ENCODE measurements around the gene SAP25.
"Not testable (repeated sequence)": the region's sequence is repeated elsewhere in the genome, so short reads cannot be mapped to it uniquely, and the experiment has no call there.

The SAP25 gene

DNA sequence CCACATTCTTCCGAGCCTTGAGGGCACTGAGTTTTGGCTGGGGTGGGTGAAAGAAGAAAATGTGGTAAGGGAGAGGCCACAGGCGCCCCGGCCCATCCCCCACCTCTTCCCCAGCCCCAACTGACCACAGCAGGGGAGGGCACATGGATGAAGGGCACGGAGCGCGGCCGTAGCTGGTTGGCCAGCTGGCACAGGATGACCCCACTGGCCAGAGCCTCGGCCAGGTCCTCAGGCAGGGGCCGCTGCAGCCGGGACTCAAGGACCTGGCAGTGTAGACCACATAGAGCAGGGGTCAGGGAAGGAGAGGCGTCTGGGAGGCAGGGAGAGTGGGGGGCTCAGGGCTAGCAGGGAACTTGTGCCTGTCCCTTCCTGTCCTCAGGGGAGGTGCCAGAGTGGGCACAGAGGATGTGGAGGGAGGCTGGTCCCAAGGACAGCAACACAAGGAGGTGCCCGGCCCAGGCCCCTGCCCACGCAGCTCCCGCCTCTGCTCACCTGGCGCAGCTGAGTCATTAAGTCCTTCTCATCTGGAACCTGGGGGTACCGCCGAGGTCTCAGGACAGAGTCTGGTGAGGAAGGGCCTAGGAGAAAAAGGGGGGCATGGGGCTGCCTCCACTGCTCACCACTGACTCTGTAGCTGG lies 2.2 kb upstream of the SAP25 start:
- DNase-seq (ENCODE audit: low read depth), result no peak

DNA sequence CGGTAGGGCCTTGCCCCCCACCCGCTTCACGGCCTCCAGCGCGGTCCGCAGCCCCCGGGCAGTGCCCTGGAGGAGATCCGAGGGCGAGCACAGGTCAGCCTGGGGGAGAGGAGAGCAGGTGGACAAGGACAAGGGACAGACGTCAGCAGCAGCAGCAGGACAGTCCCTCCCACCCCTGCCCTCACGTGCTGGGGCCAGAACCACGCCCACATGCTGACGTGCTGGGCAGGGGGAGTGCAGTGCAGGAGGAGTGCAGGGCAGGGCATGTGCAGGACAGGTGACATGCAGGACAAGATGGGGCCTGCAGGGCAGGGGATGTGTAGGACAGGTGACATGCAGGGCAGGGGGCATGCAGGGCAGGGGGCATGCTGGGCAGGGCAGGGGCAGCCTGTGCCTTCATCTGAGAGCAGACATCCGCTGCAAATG lies 1.5 kb upstream of the SAP25 start:
- no peak for DNase-seq (ENCODE audit: low read depth)

DNA sequence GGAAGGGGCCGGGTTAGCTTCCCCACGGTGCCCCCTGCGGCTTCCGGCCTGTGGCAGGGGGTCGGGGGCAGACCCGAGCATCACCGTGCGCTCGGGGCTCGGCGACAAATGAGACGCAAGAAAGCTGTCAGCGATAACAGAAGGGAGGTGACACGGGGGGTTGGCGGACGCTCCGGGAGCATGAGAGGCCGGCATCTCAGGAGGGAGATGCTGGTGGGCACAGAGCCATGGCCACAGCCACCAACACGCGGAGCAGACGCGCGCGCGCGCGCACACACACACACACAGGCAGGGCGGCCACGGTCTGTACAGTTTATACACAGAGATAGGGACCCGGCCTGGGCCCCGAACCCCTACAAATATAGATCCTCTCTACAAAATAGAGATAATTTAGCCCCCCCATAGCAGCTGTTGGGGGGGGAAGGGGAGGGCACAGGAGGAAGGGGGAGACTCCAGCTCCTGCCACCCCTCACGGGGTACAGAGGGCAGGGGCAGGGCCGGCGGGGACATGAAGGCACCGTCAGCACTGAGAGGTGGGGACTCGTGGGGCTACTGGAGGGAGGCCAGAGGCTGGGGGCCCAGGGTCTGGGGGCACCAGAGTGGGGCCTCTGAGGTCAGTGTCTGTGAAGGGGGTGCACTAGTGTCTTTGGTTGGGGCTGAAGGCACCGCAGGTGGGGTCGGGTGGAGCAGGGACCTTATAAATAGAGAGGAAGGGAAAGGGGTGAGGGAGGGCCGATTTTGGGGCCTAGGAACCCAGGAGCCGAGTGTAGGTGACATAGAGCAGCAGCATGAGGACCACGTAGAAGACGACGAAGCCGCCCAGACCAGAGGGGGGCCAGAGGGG lies 884 bp upstream of the SAP25 start:
- no peak for DNase-seq (ENCODE audit: low read depth)

DNA sequence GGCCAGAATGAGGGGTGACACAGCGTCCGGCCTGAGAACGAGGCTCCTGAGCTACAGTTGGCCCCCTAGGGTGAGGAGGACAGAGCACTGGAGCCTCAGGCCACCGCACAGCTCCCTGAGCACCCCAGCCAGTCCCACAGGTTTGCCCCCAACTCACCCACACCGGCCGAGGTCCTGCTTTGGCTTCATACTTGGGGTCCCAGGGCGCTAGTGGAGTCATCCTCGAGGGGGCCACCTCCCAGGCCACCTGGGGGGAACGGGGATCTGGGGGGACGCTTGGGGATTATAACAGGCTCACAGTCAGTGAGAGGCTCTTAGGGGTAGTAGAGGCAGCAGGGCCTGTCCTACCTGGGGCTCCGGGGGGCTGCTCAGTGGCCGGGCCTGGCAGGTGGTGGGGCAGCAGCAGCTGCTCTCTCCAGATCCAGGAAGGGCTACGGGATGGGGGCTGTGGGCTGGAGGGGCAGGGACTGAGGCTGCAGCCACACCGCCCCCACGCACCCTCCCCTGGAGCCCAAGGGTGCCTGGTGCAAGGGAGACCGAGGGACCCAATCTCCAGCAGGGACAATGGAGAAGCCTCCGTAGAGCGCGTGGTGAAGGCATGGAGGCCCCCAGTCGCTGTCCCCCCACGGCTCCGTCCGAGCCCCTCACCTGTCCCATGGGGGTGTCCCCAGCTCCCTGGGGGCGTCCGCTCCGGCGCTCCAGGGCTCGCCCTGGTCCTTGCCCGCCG lies 588 bp downstream of the SAP25 start:
- no peak for DNase-seq (ENCODE audit: low read depth)

DNA sequence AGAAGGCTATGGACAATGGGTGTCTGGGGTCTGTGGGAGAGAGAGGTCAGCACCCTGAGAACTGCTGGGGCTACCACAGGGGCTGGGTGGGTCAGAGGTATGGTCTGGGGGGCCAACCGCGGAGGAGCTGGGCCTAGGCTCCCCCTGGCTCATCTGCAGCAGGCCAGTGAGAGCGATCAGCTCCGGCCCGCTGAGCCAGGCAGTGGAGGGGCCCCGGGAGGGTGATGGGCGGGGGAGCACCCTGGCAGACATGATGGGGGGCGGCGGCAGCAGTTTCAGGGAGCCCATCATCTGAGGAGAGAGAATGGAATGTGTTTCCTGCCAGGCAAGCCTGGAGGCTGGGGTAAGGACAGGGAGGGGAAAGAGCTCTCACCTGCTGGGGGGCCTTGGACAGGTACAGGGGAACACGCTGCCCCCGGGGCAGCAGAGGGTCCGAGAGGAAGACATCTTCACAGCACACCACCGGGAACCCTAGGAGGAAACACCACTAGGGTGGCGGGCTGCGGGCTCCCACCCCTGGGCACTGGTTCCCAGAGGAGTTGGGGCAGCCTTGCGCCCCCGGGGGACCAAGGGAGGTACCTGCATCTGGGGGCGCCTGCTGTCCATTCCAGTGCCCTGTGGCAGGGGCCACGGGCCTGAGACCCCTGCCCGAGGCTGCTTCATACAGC lies 1.3 kb downstream of the SAP25 start:
- no peak for DNase-seq (ENCODE audit: low read depth)

DNA sequence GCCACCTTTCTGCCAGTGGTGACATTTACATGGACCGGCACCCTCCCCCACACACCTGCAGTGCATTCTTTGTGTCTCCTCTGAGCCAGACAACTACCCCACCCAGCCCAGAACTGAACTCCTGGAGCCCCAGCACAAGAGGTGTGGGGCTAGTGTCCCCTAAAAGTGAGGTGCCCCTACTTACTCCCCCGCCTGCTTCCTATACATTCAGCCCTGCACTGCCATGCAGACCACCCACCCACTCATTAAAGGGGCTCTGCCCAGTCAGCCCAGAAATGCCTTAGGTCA lies 1.9 kb downstream of the SAP25 start:
- DNase-seq (ENCODE audit: low read depth), result no peak

DNA sequence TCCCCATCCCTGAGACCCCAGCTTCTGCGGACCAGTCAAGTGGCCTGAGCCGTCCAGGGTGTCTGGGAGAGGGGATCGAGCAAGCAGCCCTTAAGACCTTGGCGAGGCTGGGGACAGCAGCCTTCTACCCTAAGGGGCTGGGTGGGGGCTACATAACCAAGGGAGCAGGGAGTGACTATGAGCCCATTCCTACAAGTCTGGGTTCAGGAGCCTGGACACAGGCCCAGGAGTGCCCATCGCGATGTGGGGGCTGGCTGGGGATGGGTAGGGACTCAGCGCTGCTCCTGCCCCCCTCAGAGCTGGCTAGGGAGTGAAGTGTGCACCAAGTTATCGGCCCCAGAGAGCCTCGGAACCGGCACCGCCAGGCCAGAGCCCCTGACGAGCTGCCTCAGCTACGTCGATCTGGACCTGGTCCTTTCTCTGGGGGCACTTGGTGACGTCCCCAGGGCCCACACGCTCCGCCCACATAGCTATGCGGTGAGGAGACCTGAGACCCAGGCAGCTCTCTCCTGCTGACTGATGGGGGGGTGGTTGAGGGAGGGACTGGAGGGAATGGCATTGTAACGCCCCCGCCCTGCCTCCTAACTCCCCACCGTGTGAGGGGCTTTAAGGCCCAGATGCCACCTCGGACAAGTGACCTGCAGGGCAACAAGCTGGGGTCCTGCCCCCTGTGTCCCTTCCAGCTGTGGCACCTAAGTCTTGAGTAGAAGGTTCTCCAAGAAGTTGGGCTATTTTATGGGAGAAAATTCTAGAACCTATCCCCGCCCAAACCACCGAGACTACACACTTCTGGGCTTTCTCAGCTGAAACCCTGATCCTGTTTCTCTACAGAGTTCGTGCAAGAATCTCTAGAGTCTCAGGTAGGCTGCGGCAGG lies 2.5 kb downstream of the SAP25 start:
- no peak for DNase-seq (ENCODE audit: low read depth)

DNA sequence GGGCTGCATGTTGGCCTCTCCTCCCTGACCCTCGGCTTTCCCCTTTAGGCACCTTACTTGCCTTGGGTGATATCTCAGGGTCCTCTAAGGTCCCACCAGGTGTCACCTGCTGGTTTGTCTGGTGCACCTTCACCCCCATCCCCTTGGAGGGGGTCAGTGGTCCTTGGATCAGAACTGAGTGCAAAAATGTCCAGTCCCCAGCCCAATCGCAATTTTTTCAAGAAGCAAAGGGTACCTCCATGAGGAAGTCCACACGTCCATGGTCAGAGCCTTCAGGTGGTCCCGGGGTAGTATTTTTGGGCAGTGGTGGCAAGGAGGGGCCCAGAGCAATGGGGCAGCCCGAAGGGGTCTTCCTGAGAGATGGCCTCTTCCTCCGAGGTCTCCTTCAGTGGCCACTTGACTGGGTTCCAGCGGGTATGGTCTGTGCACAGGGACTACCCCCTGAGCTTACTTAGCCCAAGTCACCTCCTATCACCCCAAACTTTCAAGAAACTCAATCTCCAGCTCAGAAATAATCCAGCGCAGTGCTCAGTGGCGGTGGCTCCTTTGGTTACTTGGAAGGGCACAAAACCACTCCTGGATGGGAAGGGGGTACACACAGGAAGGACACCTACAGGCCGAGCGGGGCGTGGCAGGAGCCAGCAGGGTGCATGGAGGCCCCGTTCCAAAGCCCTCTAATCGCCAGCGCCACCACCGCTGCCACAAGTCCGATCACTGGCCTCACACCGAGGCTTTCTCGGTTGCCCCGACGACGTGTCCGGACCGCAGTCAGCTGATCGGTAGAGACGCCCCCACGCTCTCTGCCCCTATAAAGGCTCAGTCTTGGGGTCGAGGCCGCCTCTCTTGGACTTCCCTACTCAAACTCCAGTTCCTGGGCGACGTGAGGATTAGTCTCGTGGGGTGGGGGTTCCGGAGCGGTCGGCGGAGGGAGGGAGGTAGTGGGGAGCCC lies 4.5 kb downstream of the SAP25 start:
- no peak for DNase-seq (ENCODE audit: low read depth)

DNA sequence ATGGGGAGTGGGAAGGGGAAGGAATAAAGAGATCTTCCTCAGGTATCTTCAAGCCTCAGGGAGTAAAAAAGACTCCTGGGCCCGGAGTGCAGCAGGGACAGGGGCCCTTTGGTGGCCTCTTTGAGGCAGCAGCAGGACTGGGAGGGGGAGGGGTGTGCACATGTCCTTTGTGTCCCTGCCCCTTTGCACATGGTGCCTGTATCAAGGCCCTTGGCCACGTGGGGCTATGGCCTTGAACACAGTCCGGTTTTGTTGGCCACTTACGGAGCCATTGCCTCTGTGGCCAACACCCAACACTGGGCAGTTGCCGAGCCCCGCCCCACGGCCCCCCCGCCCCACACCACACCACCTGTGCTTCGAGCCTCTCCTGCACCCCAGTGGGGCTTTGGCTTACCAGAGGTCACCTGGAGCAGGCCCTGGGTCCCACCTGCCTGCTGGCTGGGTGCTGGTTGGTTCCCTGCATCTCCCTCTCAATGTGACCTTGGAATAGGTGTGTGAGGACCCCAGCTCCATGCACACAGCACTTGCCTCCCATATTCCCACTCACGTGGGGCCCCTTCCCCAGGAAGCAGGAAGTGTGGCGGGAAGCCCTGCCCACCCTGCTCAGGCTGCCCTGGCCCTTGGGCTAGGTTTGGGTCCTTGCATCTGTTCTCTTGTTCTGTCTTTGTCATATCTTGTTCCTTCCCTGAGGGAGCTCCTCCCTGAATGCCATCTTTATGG lies 5.4 kb downstream of the SAP25 start:
- no peak for DNase-seq (ENCODE audit: low read depth)

DNA sequence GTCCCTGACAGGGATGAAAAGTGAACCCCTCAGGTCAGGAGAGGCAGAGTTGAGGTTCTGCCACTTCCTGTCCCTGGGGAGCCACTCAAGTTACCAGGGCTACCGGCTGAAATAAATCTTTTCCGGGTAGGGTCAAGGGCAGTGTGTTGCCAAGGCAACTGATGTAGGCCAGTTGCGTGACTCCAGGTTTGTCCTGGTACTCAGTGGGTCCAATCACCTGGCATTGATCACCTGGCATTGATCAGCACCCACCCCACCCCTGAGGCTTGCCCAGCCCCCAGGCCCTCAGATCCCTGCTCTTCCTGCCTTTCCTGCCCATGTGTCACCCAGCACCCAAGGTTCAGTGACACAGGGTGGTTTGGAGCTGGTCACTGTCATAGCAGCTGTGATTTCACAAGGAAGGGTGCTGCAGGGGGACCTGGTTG lies 5.9 kb downstream of the SAP25 start:
- DNase-seq (ENCODE audit: low read depth), result no peak

DNA sequence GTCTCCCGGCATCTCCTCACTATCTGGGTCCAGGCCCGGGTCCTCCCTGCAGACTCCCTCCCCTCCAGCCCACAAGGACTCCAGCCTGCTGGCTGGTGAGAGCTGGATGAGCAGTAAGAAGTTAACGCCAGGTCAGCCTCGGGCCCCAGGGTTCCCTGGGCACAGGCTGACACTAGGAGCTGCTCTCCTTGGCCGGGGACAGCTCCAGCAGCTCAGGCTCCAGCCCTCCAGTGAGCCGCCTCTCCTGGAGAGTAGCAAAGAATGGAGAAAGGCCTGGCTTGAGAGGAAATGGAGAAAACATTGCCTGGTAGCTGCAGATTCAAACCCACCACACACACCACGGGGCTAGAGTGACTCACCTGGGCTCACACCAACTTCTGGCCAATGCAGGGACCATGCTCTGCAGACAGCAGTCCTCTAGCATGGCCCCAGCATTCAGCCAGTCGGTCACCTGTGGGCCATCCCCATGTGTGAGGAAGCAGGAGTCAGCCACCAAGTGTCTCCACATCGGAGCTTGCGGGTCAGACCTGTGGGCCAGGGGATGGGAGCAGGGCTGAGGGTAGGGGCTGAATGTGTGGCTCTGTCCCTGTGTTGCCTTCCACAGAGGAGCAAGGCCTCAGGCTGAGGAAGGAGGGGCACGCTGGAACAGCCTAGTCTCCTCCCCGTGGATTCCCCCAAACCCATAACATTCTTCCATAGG lies 6.5 kb downstream of the SAP25 start:
- no peak for DNase-seq (ENCODE audit: low read depth)

DNA sequence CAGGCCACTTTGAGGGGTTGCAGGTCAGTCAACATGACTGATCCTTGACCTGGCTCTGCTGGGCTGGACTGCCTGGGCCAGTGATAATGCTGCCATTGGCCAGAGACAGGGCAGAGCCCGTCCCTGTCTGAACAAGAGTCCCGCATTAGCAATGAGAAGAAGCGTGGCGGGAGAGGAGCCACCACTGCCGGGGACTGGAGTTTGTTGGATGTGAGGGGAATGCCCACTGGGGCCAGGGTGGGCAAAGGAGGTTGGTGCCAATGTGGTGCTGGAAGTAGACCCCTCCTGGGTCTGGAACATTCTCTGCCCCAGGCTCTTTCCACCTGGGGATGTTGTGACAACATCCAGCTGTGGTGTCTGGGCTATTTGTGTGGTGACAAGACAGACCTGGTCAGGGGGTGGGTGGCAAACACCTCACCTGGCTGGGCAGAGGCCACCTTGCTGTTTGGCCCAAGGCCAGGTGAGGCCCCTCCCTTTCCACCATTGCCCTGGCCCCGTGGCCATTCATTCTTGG lies 7.6 kb downstream of the SAP25 start:
- DNase-seq (ENCODE audit: low read depth), result no peak

DNA sequence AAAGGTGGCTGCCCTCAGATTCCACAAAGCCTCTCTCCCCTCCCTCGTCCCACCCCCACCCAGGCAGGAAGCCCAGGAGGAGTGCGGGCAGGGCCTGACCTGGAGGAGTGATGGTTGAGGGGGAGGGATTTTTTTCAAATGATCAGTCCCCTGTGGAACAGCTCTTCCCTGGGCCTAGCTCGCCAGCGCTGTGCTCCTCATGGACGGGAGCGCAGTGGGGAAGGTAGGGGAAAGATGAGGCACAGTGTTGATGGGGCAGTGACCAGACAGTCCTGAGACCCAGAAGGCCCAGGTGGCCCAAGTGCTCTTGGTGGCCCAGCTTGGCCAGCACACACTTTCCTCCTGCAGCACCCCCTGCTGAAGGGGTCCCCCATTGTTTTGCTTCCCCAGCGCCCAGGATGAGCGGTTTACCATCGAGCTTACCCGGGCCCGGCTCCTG lies 8.5 kb downstream of the SAP25 start:
- no peak for DNase-seq (ENCODE audit: low read depth)

DNA sequence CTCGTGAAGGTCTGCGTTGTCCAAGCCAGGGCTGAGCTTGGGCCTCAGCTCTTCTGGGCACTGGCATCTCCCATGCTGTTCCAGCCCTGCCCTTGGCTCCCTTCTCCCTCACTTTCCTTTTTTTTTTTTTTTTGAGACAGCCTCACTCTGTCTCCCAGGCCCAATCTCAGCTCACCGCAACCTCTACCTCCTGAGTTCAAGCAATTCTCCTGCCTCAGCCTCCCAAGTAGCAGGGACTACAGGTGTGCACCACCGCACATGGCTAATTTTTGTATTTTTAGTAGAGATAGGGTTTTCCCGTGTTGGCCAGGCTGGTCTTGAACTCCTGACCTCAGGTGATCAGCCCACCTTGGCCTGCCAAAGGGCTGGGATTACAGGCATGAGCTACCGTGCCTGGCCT lies 9.3 kb downstream of the SAP25 start:
- DNase-seq (ENCODE audit: low read depth), result not testable (repeated sequence)

DNA sequence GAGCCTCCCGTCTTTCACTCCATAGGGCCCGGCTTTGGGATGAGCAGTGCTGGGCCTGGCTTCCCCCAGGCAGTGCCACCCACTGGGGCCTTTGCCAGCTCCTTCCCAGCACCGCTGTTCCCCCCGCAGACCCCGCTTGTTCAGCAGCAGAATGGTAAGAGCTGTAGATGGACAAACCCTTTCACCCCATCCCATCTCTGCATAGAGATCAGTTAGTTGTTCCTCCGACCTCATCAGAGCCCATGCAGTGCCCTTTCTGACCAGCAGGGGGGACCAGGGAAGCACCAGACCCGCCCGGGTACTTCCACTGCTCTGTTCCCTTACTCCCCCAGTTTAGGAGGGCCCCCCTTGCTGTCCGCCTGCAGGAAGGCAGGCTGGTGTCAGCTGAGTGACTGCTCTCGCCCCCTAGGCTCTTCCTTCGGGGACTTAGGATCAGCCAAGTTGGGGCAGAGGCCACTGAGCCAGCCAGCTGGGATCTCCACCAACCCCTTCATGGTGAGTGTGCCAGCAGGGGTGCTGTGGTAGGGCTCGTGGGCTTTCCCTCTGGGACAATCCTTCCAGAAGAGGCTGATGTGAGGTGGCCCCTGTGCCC lies 9.8 kb downstream of the SAP25 start:
- no peak for DNase-seq (ENCODE audit: low read depth)

DNA sequence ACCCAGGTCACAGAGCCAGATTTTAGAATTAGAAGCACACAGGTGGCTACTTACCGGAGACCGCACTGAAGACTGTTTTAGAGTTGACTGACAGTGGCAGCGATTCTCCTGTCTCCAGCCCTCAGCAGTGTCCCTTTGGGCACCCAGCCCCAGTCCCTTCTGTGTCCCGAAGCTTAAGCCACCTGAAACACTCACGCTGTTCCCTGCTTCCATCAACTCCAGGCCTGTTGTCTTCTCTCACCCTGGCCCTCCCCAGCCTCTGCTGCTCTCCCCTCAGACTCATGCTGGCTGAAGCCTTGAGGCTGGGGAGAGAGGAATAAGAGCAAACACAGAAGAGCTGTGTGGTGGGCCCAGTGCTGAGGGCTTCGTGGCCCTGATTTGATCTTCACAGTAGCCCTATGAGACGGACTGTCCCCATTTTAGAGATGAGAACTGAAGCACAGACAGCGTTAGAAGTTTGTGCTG lies 10.6 kb downstream of the SAP25 start:
- no peak for DNase-seq (ENCODE audit: low read depth)

DNA sequence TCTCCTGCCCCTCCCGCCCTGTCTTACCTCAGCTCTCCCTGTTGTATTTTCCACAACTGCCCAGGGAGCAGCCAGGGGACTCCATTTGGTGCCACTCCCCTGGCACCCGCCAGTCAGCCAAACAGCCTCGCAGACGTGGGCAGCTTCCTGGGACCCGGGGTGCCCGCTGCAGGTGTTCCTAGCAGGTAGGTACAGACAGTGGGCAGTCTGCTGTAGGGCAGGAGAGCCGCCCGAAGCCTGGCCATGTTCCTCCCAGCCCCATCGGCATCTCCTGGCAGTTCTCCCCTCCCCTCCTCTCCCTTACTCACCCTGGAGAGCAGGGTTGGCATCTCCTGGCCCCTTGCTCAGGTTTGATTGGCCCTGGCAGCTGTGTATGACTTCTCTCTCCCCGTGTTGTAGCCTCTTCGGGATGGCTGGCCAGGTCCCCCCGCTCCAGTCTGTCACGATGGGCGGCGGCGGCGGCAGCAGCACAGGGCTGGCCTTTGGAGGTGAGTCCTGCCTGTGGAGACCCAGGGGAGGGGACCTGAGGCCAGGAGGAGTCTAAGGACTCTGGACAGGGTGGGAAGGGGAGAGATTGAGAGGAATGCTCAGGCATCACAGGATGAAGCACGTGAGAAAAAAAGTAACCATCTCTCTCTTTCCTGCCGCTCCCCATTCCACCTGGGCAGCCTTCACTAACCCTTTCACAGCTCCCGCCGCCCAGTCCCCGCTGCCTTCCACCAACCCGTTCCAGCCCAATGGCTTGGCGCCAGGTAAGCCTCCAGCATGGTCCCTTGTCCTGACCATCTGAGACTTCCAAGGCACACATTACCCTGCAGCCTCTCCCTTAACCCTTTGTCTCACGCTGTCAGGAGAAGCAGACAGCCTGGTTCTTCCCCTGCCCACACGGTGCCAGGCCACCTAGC lies 11.3 kb downstream of the SAP25 start:
- DNase-seq (ENCODE audit: low read depth), result no peak
